IMR-90 (cell line): ENCODE data around the gene LRP6.

Experiments used
- CEBPB ChIP-seq: IDR thresholded peaks from 2 replicates; pipeline ENCODE4 v1.6.1; 2012; ENCODE audit warnings: low read depth, low read length, improper control_type of control experiment
- CHD1 ChIP-seq: IDR thresholded peaks from 2 replicates; pipeline ENCODE4 v1.6.1; 2012; ENCODE audit warnings: low read depth, low read length, improper control_type of control experiment
- CTCF ChIP-seq: conservative IDR thresholded peaks from 2 replicates; pipeline ENCODE4 v1.5.1; 2012; ENCODE audit warnings: mild to moderate bottlenecking, low read depth, low read length, improper control_type of control experiment
- MAFK ChIP-seq: IDR thresholded peaks from 2 replicates; pipeline ENCODE4 v1.6.1; 2012; ENCODE audit warnings: low read depth, low read length, improper control_type of control experiment
- MAZ ChIP-seq: IDR thresholded peaks from 2 replicates; pipeline ENCODE4 v1.6.1; 2012; ENCODE audit warnings: low read depth, mild to moderate bottlenecking, low read length, improper control_type of control experiment, moderate library complexity, borderline replicate concordance
- MXI1 ChIP-seq: IDR thresholded peaks from 2 replicates; pipeline ENCODE4 v1.6.1; 2012; ENCODE audit warnings: low read depth, mild to moderate bottlenecking, low read length, moderate library complexity, borderline replicate concordance
- POLR2A ChIP-seq: IDR thresholded peaks from 2 replicates; pipeline ENCODE4 v1.6.1; 2012; ENCODE audit warnings: mild to moderate bottlenecking, low read depth, low read length
- RCOR1 ChIP-seq: IDR thresholded peaks from 2 replicates; pipeline ENCODE4 v1.6.1; 2012; ENCODE audit warnings: mild to moderate bottlenecking, low read length, improper control_type of control experiment; ENCODE audit not compliant: insufficient replicate concordance
- RFX5 ChIP-seq: IDR thresholded peaks from 2 replicates; pipeline ENCODE4 v1.8.0; 2012; ENCODE audit warnings: low read depth, mild to moderate bottlenecking, low read length, moderate library complexity
- USF2 ChIP-seq: fragments of 150-350 bp; IDR thresholded peaks from 2 replicates; pipeline ENCODE4 v1.6.1; 2017; ENCODE audit warnings: mild to moderate bottlenecking, antibody characterized with exemption, low read length, low read depth

GRCh38 chr12:12195081-12195480, 71.8 kb downstream of the LRP6 start:
- TF ChIP-seq CTCF (no peak), RCOR1 (no peak), USF2 (no peak), RFX5 (no peak), CEBPB (no peak), MXI1 (no peak), POLR2A (no peak), MAFK (no peak), CHD1 (no peak), MAZ (no peak)
